H1 (cell line): Measurements from ENCODE around the gene FSTL4. TPM values are rescaled to one million over a fixed set of nuclear protein-coding genes. Genes with fewer than 3 reads are reported as not detected.

ENCODE experiments used
- CTCF ChIA-PET: fragments of 300-600 bp; sonication (Branson Sonifier 250); formaldehyde crosslinking; loops from one replicate; lab custom pipeline; 2021; ENCODE audit not compliant: partially characterized antibody; lab: Charles Lee
- POLR2A ChIA-PET: fragments of 300-600 bp; sonication (Branson Sonifier 250); formaldehyde crosslinking; loops from one replicate; lab custom pipeline; 2021; ENCODE audit warnings: inconsistent platforms; ENCODE audit not compliant: partially characterized antibody; lab: Charles Lee
- DNase-seq, 2 experiments: peaks; one replicate each; pipeline versions ENCODE4 v3.0.0 to v3.0.0-alpha.2; 2010 to 2022; ENCODE audit warnings: low spot score in 2 of 2, low read depth in 1 of 2, mixed read lengths in 1 of 2
- FAIRE-seq: peaks from 2 replicates; lab custom pipeline; 2011; peaks lifted over from hg19 to GRCh38; lab: Jason Lieb, UNC
- H2AFZ ChIP-seq: 2 replicates; pipeline ENCODE4 v1.8.1; 2012; ENCODE audit warnings: low read length, inconsistent platforms
- H2AK5ac ChIP-seq: 2 replicates; pipeline ENCODE4 v1.6.1; 2013; ENCODE audit warnings: low read depth, low read length
- H2BK120ac ChIP-seq: replicated peaks from 2 replicates; pipeline ENCODE3; 2013; ENCODE audit warnings: low read depth, low read length, inconsistent platforms
- H2BK12ac ChIP-seq: 2 replicates; pipeline ENCODE4 v1.6.1; 2013; ENCODE audit warnings: low read depth, low read length
- H2BK15ac ChIP-seq: 2 replicates; pipeline ENCODE4 v1.6.1; 2013; ENCODE audit warnings: low read length
- H2BK20ac ChIP-seq: 2 replicates; pipeline ENCODE4 v1.6.1; 2013; ENCODE audit warnings: low read length
- H2BK5ac ChIP-seq: 2 replicates; pipeline ENCODE4 v1.6.1; 2013; ENCODE audit warnings: low read depth, low read length
- H3K14ac ChIP-seq: 2 replicates; pipeline ENCODE4 v1.6.1; 2013; ENCODE audit warnings: inconsistent platforms; ENCODE audit not compliant: insufficient read length
- H3K18ac ChIP-seq: 2 replicates; pipeline ENCODE4 v1.6.1; 2013; ENCODE audit warnings: low read length; ENCODE audit errors: extremely low read depth
- H3K23ac ChIP-seq: 2 replicates; pipeline ENCODE4 v1.6.1; 2013; ENCODE audit warnings: inconsistent platforms; ENCODE audit not compliant: insufficient read length
- H3K23me2 ChIP-seq: 2 replicates; pipeline ENCODE4 v1.6.1; 2013; ENCODE audit warnings: low read depth, low read length
- H3K27ac ChIP-seq: 2 replicates; pipeline ENCODE4 v1.6.1; 2011; ENCODE audit warnings: low read depth, low read length, inconsistent platforms
- H3K27me3 ChIP-seq, 4 experiments: replicated peaks in 1 of 4; 1 replicate in 1 of 4; 2 replicates in 3 of 4; pipeline versions ENCODE4 v1.6.1 to v1.8.1; 2011 to 2013; ENCODE audit warnings: low read length in 3 of 4, mild to moderate bottlenecking in 3 of 4, inconsistent platforms in 2 of 4, mixed read lengths in 2 of 4, moderate library complexity in 1 of 4; ENCODE audit not compliant: control insufficient read depth in 3 of 4, insufficient read depth in 3 of 4; ENCODE audit errors: extremely low read depth in 1 of 4
- H3K36me3 ChIP-seq, 4 experiments: 2 replicates each; pipeline versions ENCODE4 v1.6.1 to v1.8.1; 2011 to 2013; ENCODE audit warnings: mild to moderate bottlenecking in 4 of 4, low read length in 3 of 4, moderate library complexity in 2 of 4, control low read depth in 1 of 4, inconsistent platforms in 1 of 4; ENCODE audit not compliant: insufficient read depth in 4 of 4, control insufficient read depth in 2 of 4
- H3K4ac ChIP-seq: replicated peaks from 2 replicates; pipeline ENCODE3; 2013; ENCODE audit warnings: low read length, low read depth, mixed read lengths, inconsistent platforms; ENCODE audit not compliant: insufficient read length
- H3K4me1 ChIP-seq, 4 experiments: replicated peaks in 1 of 4; 1 replicate in 1 of 4; 2 replicates in 3 of 4; pipeline versions ENCODE4 v1.6.1 to v1.8.1; 2011 to 2013; ENCODE audit warnings: low read length in 3 of 4, inconsistent platforms in 2 of 4, mixed read lengths in 1 of 4; ENCODE audit not compliant: insufficient read depth in 4 of 4, control insufficient read depth in 3 of 4
- H3K4me2 ChIP-seq, 2 experiments: 2 replicates each; pipeline versions ENCODE4 v1.6.1 to v1.8.1; 2011 to 2013; ENCODE audit warnings: low read depth in 2 of 2, low read length in 2 of 2, control low read depth in 1 of 2, inconsistent platforms in 1 of 2, mild to moderate bottlenecking in 1 of 2; ENCODE audit not compliant: insufficient read depth in 1 of 2
- H3K4me3 ChIP-seq, 4 experiments: fragments of 200-600, 300-600 bp in 1 of 4; sonication (generic), shearing (Covaris generic), sonication (Bioruptor Twin) in 1 of 4; 2 replicates each; pipeline versions ENCODE4 v1.5.1 to v1.8.1; 2011 to 2016; ENCODE audit warnings: low read length in 4 of 4, low read depth in 3 of 4, control low read depth in 2 of 4, inconsistent platforms in 2 of 4, mild to moderate bottlenecking in 2 of 4, mixed read lengths in 1 of 4, moderate library complexity in 1 of 4; ENCODE audit not compliant: insufficient read depth in 2 of 4; ENCODE audit errors: extremely low read depth in 1 of 4
- H3K56ac ChIP-seq: replicated peaks from 2 replicates; pipeline ENCODE3; 2013; ENCODE audit warnings: low read depth, mild to moderate bottlenecking, mixed read lengths, low read length, inconsistent platforms; ENCODE audit not compliant: insufficient read length
- H3K79me1 ChIP-seq: 2 replicates; pipeline ENCODE4 v1.6.1; 2013; ENCODE audit warnings: low read depth, low read length, control low read depth
- H3K79me2 ChIP-seq, 2 experiments: 2 replicates each; pipeline versions ENCODE4 v1.6.1 to v1.8.1; 2012 to 2013; ENCODE audit warnings: low read length in 2 of 2, mild to moderate bottlenecking in 2 of 2, inconsistent platforms in 1 of 2; ENCODE audit not compliant: insufficient read depth in 2 of 2, control insufficient read depth in 1 of 2
- H3K9ac ChIP-seq, 4 experiments: replicated peaks in 1 of 4; 1 replicate in 1 of 4; 2 replicates in 3 of 4; pipeline versions ENCODE4 v1.6.1 to v1.8.1; 2011 to 2013; ENCODE audit warnings: low read depth in 3 of 4, low read length in 3 of 4, control low read depth in 2 of 4, mild to moderate bottlenecking in 2 of 4, moderate library complexity in 2 of 4, inconsistent platforms in 1 of 4; ENCODE audit errors: extremely low read depth in 1 of 4
- H3K9me3 ChIP-seq, 2 experiments: 2 replicates each; pipeline versions ENCODE4 v1.6.1 to v1.8.1; 2012 to 2013; ENCODE audit warnings: mild to moderate bottlenecking in 2 of 2, moderate library complexity in 2 of 2, control low read depth in 1 of 2, inconsistent platforms in 1 of 2, low read depth in 1 of 2, low read length in 1 of 2, mixed read lengths in 1 of 2; ENCODE audit not compliant: insufficient read depth in 2 of 2
- H4K20me1 ChIP-seq, 2 experiments: replicated peaks in 1 of 2; 2 replicates each; pipeline versions ENCODE3 to v1.8.1; 2011 to 2013; ENCODE audit warnings: inconsistent platforms in 2 of 2, low read length in 2 of 2, mild to moderate bottlenecking in 1 of 2; ENCODE audit not compliant: insufficient read depth in 2 of 2, control insufficient read depth in 1 of 2
- H4K5ac ChIP-seq: 2 replicates; pipeline ENCODE4 v1.6.1; 2013; ENCODE audit warnings: low read length, low read depth, mixed read lengths, inconsistent platforms; ENCODE audit not compliant: insufficient read length
- H4K8ac ChIP-seq: 2 replicates; pipeline ENCODE4 v1.8.0; 2013; ENCODE audit warnings: mild to moderate bottlenecking, moderate library complexity, low read length, inconsistent platforms; ENCODE audit not compliant: insufficient read depth; ENCODE audit errors: extremely low read depth
- H4K91ac ChIP-seq: replicated peaks from 2 replicates; pipeline ENCODE3; 2013; ENCODE audit warnings: low read length, mixed read lengths, inconsistent platforms; ENCODE audit not compliant: insufficient read length
- CBX5 ChIP-seq: fragments of 300-800, 300-1000 bp; sonication (generic); IDR thresholded peaks from 2 replicates; pipeline ENCODE4 v1.7.1; 2016; ENCODE audit warnings: antibody characterized with exemption, low read length, low read depth
- CEBPB ChIP-seq: IDR thresholded peaks from 2 replicates; pipeline ENCODE4 v1.6.1; 2012; ENCODE audit warnings: low read depth, low read length
- CTBP2 ChIP-seq: IDR thresholded peaks from 2 replicates; pipeline ENCODE4 v1.7.0; 2011; ENCODE audit warnings: borderline replicate concordance, mild to moderate bottlenecking, moderate library complexity, mixed read lengths, low read length; ENCODE audit not compliant: insufficient read depth, insufficient read length
- FOSL1 ChIP-seq: IDR thresholded peaks from 2 replicates; pipeline ENCODE4 v1.6.1; 2011; ENCODE audit warnings: mild to moderate bottlenecking, low read depth, low read length, moderate library complexity; ENCODE audit not compliant: insufficient read depth
- JUND ChIP-seq: IDR thresholded peaks from 2 replicates; pipeline ENCODE4 v1.6.1; 2011; ENCODE audit warnings: mild to moderate bottlenecking, improper control_type of control experiment, low read length
- KDM4A ChIP-seq: IDR thresholded peaks from one replicate; pipeline ENCODE4 v1.7.1; 2012; ENCODE audit warnings: low read depth, mild to moderate bottlenecking, moderate library complexity, low read length, inconsistent platforms; ENCODE audit not compliant: severe bottlenecking
- RAD21 ChIP-seq, 2 experiments: IDR thresholded peaks in 1 of 2; conservative IDR thresholded peaks in 1 of 2; 2 replicates each; pipeline ENCODE4 v1.6.1; 2011; ENCODE audit warnings: low read depth in 2 of 2, low read length in 2 of 2, improper control_type of control experiment in 1 of 2, inconsistent platforms in 1 of 2, mild to moderate bottlenecking in 1 of 2, moderate library complexity in 1 of 2
- RFX5 ChIP-seq: IDR thresholded peaks from 2 replicates; pipeline ENCODE4 v1.6.1; 2011; ENCODE audit warnings: low read depth, low read length, improper control_type of control experiment, borderline replicate concordance
- SUZ12 ChIP-seq: fragments of 200-600 bp; sonication (generic); IDR thresholded peaks from 2 replicates; pipeline ENCODE4 v1.6.1; 2012; ENCODE audit warnings: mild to moderate bottlenecking, inconsistent platforms, low read length, moderate library complexity, mixed read lengths
- ZNF274 ChIP-seq: IDR thresholded peaks from 2 replicates; pipeline ENCODE4 v1.7.0; 2012; ENCODE audit warnings: low read length, borderline replicate concordance; ENCODE audit errors: extremely low read depth
- WGBS, 2 experiments: shearing (Covaris generic) in 1 of 2; methylation state at CpG; one replicate each; pipeline versions ENCODE4 v1.1.6 to v1.1.7; 2013 to 2015; ENCODE audit warnings: low lambda C conversion rate in 2 of 2, mixed read lengths in 2 of 2, inconsistent platforms in 1 of 2, low coverage in 1 of 2, missing lambda C conversion rate in 1 of 2; ENCODE audit not compliant: insufficient replicate concordance in 2 of 2, insufficient coverage in 1 of 2, insufficient read length in 1 of 2; ENCODE audit errors: extremely low coverage in 1 of 2, missing lambda C conversion rate in 1 of 2; 5-methylcytosine and 5-hydroxymethylcytosine counted together
- polyA plus RNA-seq, 7 experiments: library from polyadenylated mRNA; depleted of rRNA in 3 of 7; stranded (reverse) in 5 of 7; unstranded in 2 of 7; fragments of >200 nt in 5 of 7; fragments of 200-250 nt in 2 of 7; gene quantifications; 1 replicate in 5 of 7; 2 replicates in 1 of 7; 4 replicates in 1 of 7; pipeline versions ENCODE4 v1.2.1 to v1.2.3, GENCODE V29; 2011 to 2013; ENCODE audit warnings: missing spikeins in 2 of 7, mixed read lengths in 2 of 7
- total RNA-seq: library from RNA; stranded (reverse); fragmentation: NEBNext Ultra II Directional; extraction: Animal tissue kit (Norgen Biotek cat#: 25700); gene quantifications from 2 replicates; pipeline ENCODE4 v1.2.1, GENCODE V29; 2021

The FSTL4 gene
- total and polyA plus RNA-seq, 2 of the 8 experiments (the other 6 are each of a cell fraction or from before 2014, with no cell fraction given) = 3.1 to 4.1 TPM

DNA sequence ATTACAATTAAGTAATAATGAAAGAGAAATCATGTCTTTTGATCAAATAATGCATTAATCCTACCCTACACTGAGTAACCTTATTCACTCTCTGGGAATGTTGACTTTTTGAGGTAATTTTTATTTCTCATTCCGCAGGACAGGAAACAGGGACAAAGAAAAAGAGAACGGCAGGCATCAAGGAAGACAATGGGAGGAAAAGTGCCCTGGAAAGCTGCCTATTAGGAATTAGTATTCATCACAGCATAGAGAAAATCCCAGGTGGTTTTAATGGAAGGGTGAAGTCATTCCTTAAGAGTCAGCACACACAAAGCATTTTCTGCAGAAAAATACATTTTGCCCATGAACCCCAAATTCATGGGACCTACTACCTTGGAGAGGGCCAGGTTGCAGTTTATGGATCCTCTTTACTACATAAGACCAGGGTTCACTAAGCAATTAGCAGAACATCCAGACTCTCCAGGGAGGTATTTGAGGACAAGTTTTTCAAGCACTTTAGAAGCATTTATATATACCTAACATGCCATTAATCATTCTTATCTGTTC, 9.4 kb downstream of the FSTL4 start:
- Histone ChIP-seq H3K14ac (no peak overlapping the region), H3K56ac (no peak overlapping the region), H2BK15ac (no peak overlapping the region), H2AK5ac (no peak overlapping the region), H2BK20ac (no peak overlapping the region), H4K5ac (no peak overlapping the region), H4K91ac (no peak overlapping the region), H3K9ac (no peak overlapping the region), H2AFZ (no peak overlapping the region), H3K79me2 (no peaks in the 10 kb centered on the region), H3K4me3 (no peak overlapping the region), H3K18ac (no peak overlapping the region), H2BK120ac (no peak overlapping the region), H3K23me2 (no peaks in the 10 kb centered on the region), H3K4me2 (no peak overlapping the region), H3K4ac (no peak overlapping the region), H3K79me1 (no peaks in the 10 kb centered on the region), H3K27me3 (no peaks in the 10 kb centered on the region; a peak in 1 of 7 replicates), H4K8ac (no peak overlapping the region), H2BK12ac (no peak overlapping the region), H3K9me3 (no peaks in the 10 kb centered on the region), H3K23ac (no peak overlapping the region), H4K20me1 (no peaks in the 10 kb centered on the region), H3K27ac (no peak overlapping the region), H3K4me1 (peaks cover 0 to 13% (median 8%) of the 10 kb centered on the region in 4 experiments; a peak in 5 of 7 replicates), H3K36me3 (no peaks in the 10 kb centered on the region), H2BK5ac (no peak overlapping the region)
- CTCF ChIA-PET = interaction anchor here (0.9 to 1.7 kb wide), 3 partner anchors 8 to 78 kb away, joined by 3 to 12 read pairs (median 4); no protein-coding TSS in a partner anchor
- no peak for FAIRE-seq
- no peak for DNase-seq
- WGBS, 2 experiments = 43% methylated on average over 2 of the region's 2 CpGs; no CpG with 5 or more reads in 1 of the 2 experiments
- POLR2A ChIA-PET = no interaction called here
- no peak for TF ChIP-seq JUND
- TF ChIP-seq KDM4A = no peak
- no peak for TF ChIP-seq RFX5
- TF ChIP-seq CEBPB = no peak
- TF ChIP-seq ZNF274 = no peak
- no peak for TF ChIP-seq CBX5
- no peak for TF ChIP-seq RAD21 (IDR thresholded peaks at IDR 0.05 in 1 of 2, conservative IDR thresholded peaks at IDR 0.05 in 1 of 2; ENCODE audit: low read depth in 2 of 2, low read length in 2 of 2)
- no peak for TF ChIP-seq SUZ12
- TF ChIP-seq CTBP2 = no peak
- TF ChIP-seq FOSL1 = no peak
